GM23338 (cell line): Measurements from ENCODE around the gene GNG12. TPM values are rescaled to one million over a fixed set of nuclear protein-coding genes. Genes with fewer than 3 reads are reported as not detected.

ENCODE experiments used
- ATAC-seq: fragments of 200-7000 bp; cut with Tn5 transposase; 3 replicates; pipeline ENCODE4 v1.9.1; 2020
- DNase-seq: peaks from one replicate; pipeline ENCODE4 v3.0.0-alpha.2; 2015; ENCODE audit warnings: low spot score
- H2AFZ ChIP-seq: fragments of 200-600 bp; sonication (generic); 2 replicates; pipeline ENCODE4 v1.8.0; 2016; ENCODE audit warnings: antibody characterized with exemption, mild to moderate bottlenecking, moderate library complexity
- H3F3A ChIP-seq: fragments of 200-600 bp; sonication (generic); replicated peaks from 2 replicates; pipeline ENCODE4 v1.8.0; 2017; ENCODE audit warnings: antibody characterized with exemption, mixed run types, low read depth
- H3K27ac ChIP-seq: fragments of 200-600 bp; sonication (generic); 2 replicates; pipeline ENCODE4 v1.6.1; 2016; ENCODE audit warnings: low read depth
- H3K27me3 ChIP-seq: fragments of 200-600 bp; sonication (generic); 2 replicates; pipeline ENCODE4 v1.8.0; 2016; ENCODE audit warnings: mild to moderate bottlenecking, mixed run types, moderate library complexity; ENCODE audit not compliant: insufficient read depth
- H3K36me3 ChIP-seq: fragments of 200-600 bp; sonication (generic); 2 replicates; pipeline ENCODE4 v1.8.0; 2016; ENCODE audit warnings: mild to moderate bottlenecking; ENCODE audit not compliant: insufficient read depth
- H3K4me1 ChIP-seq: fragments of 200-600 bp; sonication (generic); 2 replicates; pipeline ENCODE4 v1.8.0; 2016; ENCODE audit warnings: mild to moderate bottlenecking, moderate library complexity; ENCODE audit not compliant: insufficient read depth
- H3K4me2 ChIP-seq: fragments of 200-600 bp; sonication (generic); 2 replicates; pipeline ENCODE4 v1.7.1; 2017; ENCODE audit warnings: mixed run types
- H3K4me3 ChIP-seq: fragments of 200-600 bp; sonication (generic); 2 replicates; pipeline ENCODE4 v1.6.1; 2016; ENCODE audit warnings: mixed run types
- H3K79me2 ChIP-seq: fragments of 200-600 bp; sonication (generic); replicated peaks from 2 replicates; pipeline ENCODE4 v1.8.0; 2017; ENCODE audit warnings: mild to moderate bottlenecking; ENCODE audit not compliant: insufficient read depth
- H3K9me2 ChIP-seq: fragments of 200-600 bp; sonication (generic); 2 replicates; pipeline ENCODE4 v1.8.0; 2017; ENCODE audit not compliant: insufficient read depth
- H4K20me1 ChIP-seq: fragments of 200-600 bp; sonication (generic); replicated peaks from 2 replicates; pipeline ENCODE4 v1.8.0; 2017; ENCODE audit warnings: mild to moderate bottlenecking; ENCODE audit not compliant: insufficient read depth
- H3K27ac Mint-ChIP-seq: 2 replicates; pipeline ENCODE4 v1.8.0; 2020; ENCODE audit warnings: inconsistent platforms, mild to moderate bottlenecking, moderate library complexity, mixed read lengths
- H3K27me3 Mint-ChIP-seq: 3 replicates; pipeline ENCODE4 v1.8.0; 2022; ENCODE audit warnings: low read depth, mild to moderate bottlenecking, moderate library complexity, mixed read lengths, inconsistent platforms; ENCODE audit not compliant: insufficient read depth, poor library complexity
- H3K36me3 Mint-ChIP-seq: 3 replicates; pipeline ENCODE4 v1.8.0; 2021; ENCODE audit warnings: low read depth, mild to moderate bottlenecking, inconsistent platforms, moderate library complexity, mixed read lengths
- H3K4me1 Mint-ChIP-seq: 3 replicates; pipeline ENCODE4 v1.8.0; 2020; ENCODE audit warnings: mild to moderate bottlenecking, inconsistent platforms, mixed read lengths
- H3K4me3 Mint-ChIP-seq: 3 replicates; pipeline ENCODE4 v1.8.0; 2021; ENCODE audit warnings: moderate library complexity, mild to moderate bottlenecking, inconsistent platforms, mixed read lengths
- H3K9me3 Mint-ChIP-seq: 3 replicates; pipeline ENCODE4 v1.8.0; 2020; ENCODE audit warnings: moderate library complexity, mild to moderate bottlenecking, inconsistent platforms, mixed read lengths
- CTCF ChIP-seq, 2 experiments: fragments of 200-600 bp in 1 of 2; sonication (generic) in 1 of 2; conservative IDR thresholded peaks; 2 replicates each; pipeline versions ENCODE4 v1.5.1 to v1.6.1; 2016 to 2017; ENCODE audit warnings: antibody characterized with exemption in 2 of 2, low read depth in 2 of 2, mild to moderate bottlenecking in 2 of 2, moderate library complexity in 1 of 2
- ETS1 ChIP-seq: IDR thresholded peaks from 2 replicates; pipeline ENCODE4 v1.6.1; 2016; ENCODE audit warnings: antibody characterized with exemption
- EZH2 ChIP-seq: fragments of 200-600 bp; sonication (generic); IDR thresholded peaks from one replicate; pipeline ENCODE4 v1.8.0; 2017; ENCODE audit warnings: antibody characterized with exemption, mild to moderate bottlenecking, low read depth; ENCODE audit not compliant: unreplicated experiment
- EZH2phosphoT487 ChIP-seq: fragments of 200-600 bp; sonication (generic); IDR thresholded peaks from one replicate; pipeline ENCODE4 v1.8.1; 2018; ENCODE audit warnings: antibody characterized with exemption; ENCODE audit not compliant: unreplicated experiment
- NANOG ChIP-seq: IDR thresholded peaks from 2 replicates; pipeline ENCODE4 v1.6.1; 2016; ENCODE audit warnings: antibody characterized with exemption, borderline replicate concordance
- POLR2AphosphoS5 ChIP-seq: IDR thresholded peaks from 2 replicates; pipeline ENCODE4 v1.6.1; 2016; ENCODE audit warnings: antibody characterized with exemption, low read depth
- REST ChIP-seq: IDR thresholded peaks from one replicate; pipeline ENCODE4 v1.6.1; 2018; ENCODE audit warnings: antibody characterized with exemption; ENCODE audit not compliant: unreplicated experiment
- STAT1 ChIP-seq: IDR thresholded peaks from one replicate; pipeline ENCODE4 v1.6.1; 2016; ENCODE audit warnings: antibody characterized with exemption; ENCODE audit not compliant: unreplicated experiment
- ZNF114 ChIP-seq: fragments of 250-450 bp; sonication (Bioruptor Pico); IDR thresholded peaks from 2 replicates; pipeline ENCODE4 v1.5.0; 2020; ENCODE audit warnings: mild to moderate bottlenecking, moderate library complexity
- ZNF331 ChIP-seq: fragments of 250-450 bp; sonication (Bioruptor Pico); IDR thresholded peaks from 2 replicates; pipeline ENCODE4 v1.5.0; 2020; ENCODE audit warnings: low read depth, mild to moderate bottlenecking, moderate library complexity
- ZNF462 ChIP-seq: fragments of 250-450 bp; sonication (Bioruptor Pico); IDR thresholded peaks from 2 replicates; pipeline ENCODE4 v1.5.0; 2020; ENCODE audit warnings: mild to moderate bottlenecking, moderate library complexity
- polyA plus RNA-seq: library from polyadenylated mRNA; unstranded; fragments of >200 nt; fragmentation: Nextera tagmentation; extraction: Ambion mirVana; gene quantifications from 2 replicates; pipeline ENCODE4 v1.2.1, GENCODE V29; 2016
- total RNA-seq: library from RNA; depleted of rRNA; stranded (reverse); fragments of >200 nt; shearing (Covaris generic); gene quantifications from 2 replicates; pipeline ENCODE4 v1.2.3, GENCODE V29; 2014

Gene GNG12
- total and polyA plus RNA-seq, 2 experiments from 2014 or later, result 13.4 to 33.0 TPM

GRCh38 chr1:67748630-67749029 lies 84.6 kb downstream of the GNG12 start (continued):
- TF ChIP-seq EZH2phosphoT487 (no peak), POLR2AphosphoS5 (no peak), EZH2 (no peak), ETS1 (no peak)

GRCh38 chr1:67747671-67748546 lies 85.4 kb downstream of the GNG12 start:
- ATAC-seq (no peak), DNase-seq (no peak)
- no peak overlapping the region; the same call in 1 of the 2 replicates for H3K27ac Mint-ChIP-seq
- H3K4me2 ChIP-seq, result peak overlapping the region; percentile 50
- H3K4me3 Mint-ChIP-seq, result peak overlapping the region; percentile 38
- H3K27me3 Mint-ChIP-seq, result peaks cover 9% of the 10 kb centered on the region
- no peaks in the 10 kb centered on the region for H3K9me3 Mint-ChIP-seq
- H3K9me2 ChIP-seq, result no peaks in the 10 kb centered on the region
- peaks cover 70% of the 10 kb centered on the region for H3K4me1 ChIP-seq
- no peaks in the 10 kb centered on the region for H3K36me3 ChIP-seq
- no peaks in the 10 kb centered on the region for H4K20me1 ChIP-seq
- H3K4me1 Mint-ChIP-seq, result peaks cover 94% of the 10 kb centered on the region
- no peak overlapping the region for H3K27ac ChIP-seq
- no peaks in the 10 kb centered on the region for H3K36me3 Mint-ChIP-seq
- H3K79me2 ChIP-seq, result no peaks in the 10 kb centered on the region
- peaks cover 13% of the 10 kb centered on the region; the same call in 1 of the 2 replicates for H3K27me3 ChIP-seq
- H3K4me3 ChIP-seq, result no peak overlapping the region
- H2AFZ ChIP-seq, result no peak overlapping the region
- no peaks in the 10 kb centered on the region for H3F3A ChIP-seq
- TF ChIP-seq EZH2 (no peak), ZNF462 (CRISPR knock-in tag) (no peak), ZNF114 (CRISPR knock-in tag) (no peak), NANOG (no peak), POLR2AphosphoS5 (no peak), ZNF331 (CRISPR knock-in tag) (no peak), EZH2phosphoT487 (no peak), REST (no peak), CTCF (conservative IDR thresholded peaks at IDR 0.05; ENCODE audit: low read depth in 2 of 2) (no peak), STAT1 (no peak)
